HS-27A (cell line): ENCODE data around the gene LACC1.

Experiments used
- DNase-seq: peaks from one replicate; pipeline ENCODE4 v3.0.0-alpha.2; 2012; ENCODE audit warnings: low read depth, missing footprints

The LACC1 gene

GRCh38 chr13:43884222-43884621 is 4.5 kb downstream of the LACC1 start:
- DNase-seq, result no peak

- no peak for DNase-seq
Observed at GRCh38 chr13:43894438-43894837, 14.7 kb downstream of the LACC1 start.

GRCh38 chr13:43895940-43896339 is 16.2 kb downstream of the LACC1 start:
- no peak for DNase-seq

GRCh38 chr13:43905435-43906031 is 25.8 kb downstream of the LACC1 start:
- DNase-seq, result peak; percentile 35

- peak; percentile 38 for DNase-seq
Observed at GRCh38 chr13:43908156-43909126, 28.7 kb downstream of the LACC1 start.

GRCh38 chr13:43910856-43911255 is 31.2 kb downstream of the LACC1 start:
- DNase-seq, result no peak

- no peak for DNase-seq
Observed at GRCh38 chr13:43911278-43911677, 31.6 kb downstream of the LACC1 start.

- DNase-seq, result no peak
Observed at GRCh38 chr13:43911871-43912270, 32.2 kb downstream of the LACC1 start.

- DNase-seq, result no peak
Observed at GRCh38 chr13:43915451-43915850, 35.7 kb downstream of the LACC1 start.

GRCh38 chr13:43916828-43917227 is 37.1 kb downstream of the LACC1 start:
- no peak for DNase-seq

- no peak for DNase-seq
Observed at GRCh38 chr13:43918636-43919035, 38.9 kb downstream of the LACC1 start.

- no peak for DNase-seq
Observed at GRCh38 chr13:43920965-43921674, 41.4 kb downstream of the LACC1 start.

GRCh38 chr13:43924549-43925245 is 45.0 kb downstream of the LACC1 start:
- no peak for DNase-seq

GRCh38 chr13:43929947-43930346 is 50.2 kb downstream of the LACC1 start:
- DNase-seq, result no peak

GRCh38 chr13:43933378-43933777 is 53.7 kb downstream of the LACC1 start:
- DNase-seq, result no peak

- DNase-seq, result no peak
Observed at GRCh38 chr13:43934273-43934672, 54.6 kb downstream of the LACC1 start.

- DNase-seq, result no peak
Observed at GRCh38 chr13:43935878-43936277, 56.2 kb downstream of the LACC1 start.

- DNase-seq, result no peak
Observed at GRCh38 chr13:43936647-43937046, 56.9 kb downstream of the LACC1 start.

- DNase-seq, result no peak
Observed at GRCh38 chr13:43937839-43938238, 58.1 kb downstream of the LACC1 start.

GRCh38 chr13:43938449-43938848 is 58.7 kb downstream of the LACC1 start:
- DNase-seq, result no peak

GRCh38 chr13:43939086-43939485 is 59.4 kb downstream of the LACC1 start:
- no peak for DNase-seq

GRCh38 chr13:43942286-43942685 is 62.6 kb downstream of the LACC1 start:
- no peak for DNase-seq
